Mesothelial cell of epicardium (in vitro differentiated cells): ENCODE results near the gene CAMK2N1. TPM values are rescaled to one million over a fixed set of nuclear protein-coding genes. Genes with fewer than 3 reads are reported as not detected.

ENCODE experiments used
- DNase-seq, 2 experiments: peaks; one replicate each; pipeline ENCODE4 v3.0.0; 2021; ENCODE audit warnings: low spot score in 2 of 2; ENCODE audit not compliant: unreplicated experiment in 2 of 2
- H3K27ac Mint-ChIP-seq: 2 replicates; pipeline ENCODE4 v1.8.0; 2021; ENCODE audit warnings: mixed read lengths
- H3K27me3 Mint-ChIP-seq: 2 replicates; pipeline ENCODE4 v1.8.0; 2021; ENCODE audit warnings: low read depth, mixed read lengths
- H3K36me3 Mint-ChIP-seq: 2 replicates; pipeline ENCODE4 v1.8.0; 2021; ENCODE audit warnings: mixed read lengths
- H3K4me1 Mint-ChIP-seq: 2 replicates; pipeline ENCODE4 v1.8.0; 2021; ENCODE audit warnings: mixed read lengths
- H3K4me3 Mint-ChIP-seq: 2 replicates; pipeline ENCODE4 v1.8.0; 2021; ENCODE audit warnings: mild to moderate bottlenecking, moderate library complexity, mixed read lengths
- H3K9me3 Mint-ChIP-seq: 2 replicates; pipeline ENCODE4 v1.8.0; 2021; ENCODE audit warnings: mixed read lengths
- total RNA-seq: library from RNA; stranded (reverse); gene quantifications from 3 replicates; pipeline ENCODE4 v1.2.1, GENCODE V29; 2021
- TF ChIP-seq, protein P1 (sequence below): fragments of 200-600 bp; sonication (generic); IDR thresholded peaks from one replicate; pipeline ENCODE4 v1.5.0; 2021; ENCODE audit warnings: antibody characterized with exemption; ENCODE audit not compliant: unreplicated experiment

Gene CAMK2N1
- total RNA-seq, 1 donor from 2014 or later = 29.1 TPM

- no peaks in the 10 kb centered on the region for H3K9me3 Mint-ChIP-seq
- TF ChIP-seq, protein P1, sequence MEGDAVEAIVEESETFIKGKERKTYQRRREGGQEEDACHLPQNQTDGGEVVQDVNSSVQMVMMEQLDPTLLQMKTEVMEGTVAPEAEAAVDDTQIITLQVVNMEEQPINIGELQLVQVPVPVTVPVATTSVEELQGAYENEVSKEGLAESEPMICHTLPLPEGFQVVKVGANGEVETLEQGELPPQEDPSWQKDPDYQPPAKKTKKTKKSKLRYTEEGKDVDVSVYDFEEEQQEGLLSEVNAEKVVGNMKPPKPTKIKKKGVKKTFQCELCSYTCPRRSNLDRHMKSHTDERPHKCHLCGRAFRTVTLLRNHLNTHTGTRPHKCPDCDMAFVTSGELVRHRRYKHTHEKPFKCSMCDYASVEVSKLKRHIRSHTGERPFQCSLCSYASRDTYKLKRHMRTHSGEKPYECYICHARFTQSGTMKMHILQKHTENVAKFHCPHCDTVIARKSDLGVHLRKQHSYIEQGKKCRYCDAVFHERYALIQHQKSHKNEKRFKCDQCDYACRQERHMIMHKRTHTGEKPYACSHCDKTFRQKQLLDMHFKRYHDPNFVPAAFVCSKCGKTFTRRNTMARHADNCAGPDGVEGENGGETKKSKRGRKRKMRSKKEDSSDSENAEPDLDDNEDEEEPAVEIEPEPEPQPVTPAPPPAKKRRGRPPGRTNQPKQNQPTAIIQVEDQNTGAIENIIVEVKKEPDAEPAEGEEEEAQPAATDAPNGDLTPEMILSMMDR = no peak
- H3K4me1 Mint-ChIP-seq = peaks cover 34% of the 10 kb centered on the region
- H3K4me3 Mint-ChIP-seq = peak overlapping the region; percentile 92
- no peaks in the 10 kb centered on the region for H3K36me3 Mint-ChIP-seq
- H3K27me3 Mint-ChIP-seq = peaks cover 56% of the 10 kb centered on the region
- no peak for DNase-seq
- peak overlapping the region; percentile 86 for H3K27ac Mint-ChIP-seq
These were observed 2.0 kb downstream of the CAMK2N1 start for GRCh38 chr1:20483833-20484518.

DNA sequence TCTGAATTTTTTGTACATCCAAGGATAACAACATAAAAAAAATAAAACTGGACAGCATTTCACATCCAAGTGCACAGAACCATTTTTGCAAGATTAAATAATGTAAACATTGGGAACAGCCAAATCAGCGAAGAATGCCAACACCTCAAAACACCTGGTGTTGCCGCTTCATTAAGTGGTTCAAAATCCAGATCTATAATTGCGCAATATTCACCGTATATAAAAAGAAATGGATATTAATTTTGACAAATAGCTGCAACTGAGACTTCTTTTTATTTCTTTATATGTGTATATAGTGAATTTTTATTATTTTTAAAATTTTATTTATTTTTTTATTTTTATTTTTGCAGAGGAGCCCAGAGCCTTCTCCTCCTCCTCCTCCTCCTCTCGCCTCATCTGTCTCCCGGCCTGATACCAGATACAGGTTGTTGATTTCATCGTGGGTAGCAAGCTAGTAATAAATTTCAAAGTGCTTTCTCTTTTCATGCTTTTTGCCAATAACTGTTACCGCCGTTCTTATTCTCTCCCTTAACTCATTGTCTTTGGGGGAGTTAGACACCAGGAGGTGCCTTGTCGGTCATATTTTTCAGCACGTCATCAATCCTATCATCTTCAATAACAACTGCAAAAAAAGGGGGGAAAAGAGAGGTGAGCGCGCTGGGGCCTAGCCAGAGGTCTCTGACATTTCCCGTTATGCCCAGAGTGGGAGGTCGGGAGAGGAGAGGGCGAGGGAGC, 2.7 kb downstream of the CAMK2N1 start:
- Mint-ChIP-seq H3K27ac (no peak overlapping the region), H3K4me1 (peaks cover 41% of the 10 kb centered on the region), H3K27me3 (peaks cover 49% of the 10 kb centered on the region), H3K36me3 (no peaks in the 10 kb centered on the region), H3K9me3 (no peaks in the 10 kb centered on the region), H3K4me3 (peak overlapping the region; percentile 92)
- TF ChIP-seq, protein P1 = no peak
- DNase-seq = no peak

GRCh38 chr1:20481643-20482498, 4.1 kb downstream of the CAMK2N1 start:
- Mint-ChIP-seq H3K4me3 (no peak overlapping the region), H3K27ac (no peak overlapping the region), H3K9me3 (no peaks in the 10 kb centered on the region), H3K4me1 (peaks cover 51% of the 10 kb centered on the region), H3K36me3 (no peaks in the 10 kb centered on the region), H3K27me3 (peaks cover 35% of the 10 kb centered on the region)
- no peak for DNase-seq
- TF ChIP-seq, protein P1 = no peak

GRCh38 chr1:20480951-20481617, 4.9 kb downstream of the CAMK2N1 start:
- no peak for DNase-seq
- Mint-ChIP-seq H3K4me3 (no peak overlapping the region), H3K36me3 (no peaks in the 10 kb centered on the region), H3K9me3 (no peaks in the 10 kb centered on the region), H3K4me1 (peaks cover 56% of the 10 kb centered on the region), H3K27me3 (peaks cover 34% of the 10 kb centered on the region), H3K27ac (no peak overlapping the region)
- TF ChIP-seq, protein P1 = no peak

DNA sequence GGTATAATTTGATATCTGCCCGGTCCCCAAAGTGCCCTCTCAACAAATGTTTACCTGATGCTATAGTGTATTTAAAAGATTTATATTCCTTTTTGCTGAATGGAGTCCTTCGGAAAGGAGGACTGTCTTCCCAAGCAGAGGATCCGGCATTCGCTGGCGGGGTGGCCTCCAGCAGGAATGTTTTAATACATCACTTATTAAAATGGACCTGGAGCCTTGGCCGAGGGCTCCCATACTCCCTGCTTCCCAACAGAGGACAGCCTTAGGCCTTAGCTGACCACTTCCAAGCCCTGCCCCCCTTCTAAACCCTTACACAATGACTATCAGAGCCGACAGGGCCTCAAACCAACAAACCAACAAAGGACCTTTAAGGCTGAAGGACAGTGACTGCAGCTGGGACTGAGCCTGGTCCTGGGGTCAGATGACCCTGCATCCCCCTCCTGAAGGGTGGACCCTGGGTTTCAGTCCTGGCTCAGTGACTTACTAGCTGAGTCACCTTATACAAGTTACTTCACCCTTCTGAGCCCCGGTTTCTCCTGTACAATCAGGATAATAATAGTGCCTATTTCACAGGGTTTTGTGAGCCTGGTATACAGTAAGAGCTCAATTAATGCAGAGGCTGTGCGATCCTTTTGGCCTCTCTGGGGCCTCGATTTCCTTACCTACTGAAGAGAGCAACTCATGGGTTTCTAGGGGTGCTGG, 5.6 kb downstream of the CAMK2N1 start:
- TF ChIP-seq, protein P1 = no peak
- H3K9me3 Mint-ChIP-seq = no peaks in the 10 kb centered on the region
- peaks cover 31% of the 10 kb centered on the region for H3K27me3 Mint-ChIP-seq
- DNase-seq = no peak
- no peak overlapping the region for H3K27ac Mint-ChIP-seq
- H3K4me1 Mint-ChIP-seq = peaks cover 60% of the 10 kb centered on the region
- H3K4me3 Mint-ChIP-seq = no peak overlapping the region
- H3K36me3 Mint-ChIP-seq = no peaks in the 10 kb centered on the region
